HG03460 (cell line): ENCODE measurements around the gene PDE3A.

Experiments used
- ATAC-seq: cut with Tn5 transposase; IDR thresholded peaks from one replicate; pipeline ENCODE4 v1.9.1; 2021; ENCODE audit not compliant: unreplicated experiment

Gene PDE3A

DNA sequence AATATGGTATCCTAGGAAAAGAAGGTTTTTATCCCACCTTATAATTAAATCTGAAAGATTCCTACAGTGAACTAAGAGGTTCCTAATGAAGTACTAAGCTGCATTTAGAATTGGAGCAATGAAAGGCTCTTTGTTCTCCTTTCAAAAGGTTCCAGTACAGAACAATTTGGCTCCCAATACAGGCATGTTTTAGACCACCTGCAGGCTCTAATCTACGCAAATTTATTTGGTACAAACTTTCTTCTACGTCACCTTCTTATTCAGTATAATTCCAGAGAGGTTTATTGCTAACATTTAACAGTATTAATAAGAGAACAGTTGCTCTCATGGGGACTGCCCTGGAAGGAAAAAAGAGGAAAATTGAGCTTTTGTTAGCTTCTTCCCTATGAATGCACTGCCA lies 289.2 kb downstream of the PDE3A start:
- no peak for ATAC-seq

DNA sequence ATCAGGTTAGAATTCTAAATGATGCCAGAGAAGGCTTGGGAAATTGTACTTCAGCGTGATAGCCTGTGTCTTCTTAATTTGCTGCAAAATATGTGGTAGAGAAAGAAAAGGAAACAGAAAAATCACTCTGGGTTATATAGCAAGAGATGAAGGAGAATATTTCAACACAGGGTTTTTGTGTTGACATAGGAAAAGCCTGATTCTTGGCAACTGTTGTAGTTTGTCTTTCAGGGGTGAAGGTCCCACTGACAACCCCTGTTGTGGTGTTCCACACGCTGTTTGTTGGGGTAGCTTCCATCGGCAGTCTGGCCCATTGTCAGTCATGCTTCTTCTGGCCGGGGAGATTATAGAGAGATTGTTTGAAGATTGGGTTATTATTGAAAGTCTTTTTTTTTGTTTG lies 313.0 kb downstream of the PDE3A start:
- ATAC-seq: no peak

DNA sequence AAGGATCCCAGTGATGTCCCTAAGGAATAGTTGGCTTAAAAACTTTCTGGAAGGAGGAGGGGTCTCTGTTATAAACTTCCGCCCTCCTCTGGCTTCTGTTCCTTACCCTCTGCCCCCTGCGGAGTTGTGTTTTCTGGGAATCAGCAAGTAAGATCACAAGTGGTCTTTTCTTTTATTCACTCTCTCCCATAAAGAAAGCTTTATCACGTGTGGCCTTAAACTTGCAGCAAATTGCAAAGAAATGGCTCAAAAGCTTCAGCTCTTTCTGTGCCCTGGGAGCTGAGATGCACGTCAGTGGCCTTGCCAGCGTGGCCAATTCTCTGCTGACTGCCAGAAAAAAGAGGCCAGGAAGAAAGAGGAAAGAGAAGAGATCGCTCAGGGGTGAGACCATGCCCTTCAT lies 326.9 kb downstream of the PDE3A start, which contains the start of gene SLCO1C1:
Gene SLCO1C1 (plus strand): TSS at position 101 of the 400 bp plus-strand sequence. CDS start 4,245 bp downstream, outside the sequence.
- no peak for ATAC-seq

DNA sequence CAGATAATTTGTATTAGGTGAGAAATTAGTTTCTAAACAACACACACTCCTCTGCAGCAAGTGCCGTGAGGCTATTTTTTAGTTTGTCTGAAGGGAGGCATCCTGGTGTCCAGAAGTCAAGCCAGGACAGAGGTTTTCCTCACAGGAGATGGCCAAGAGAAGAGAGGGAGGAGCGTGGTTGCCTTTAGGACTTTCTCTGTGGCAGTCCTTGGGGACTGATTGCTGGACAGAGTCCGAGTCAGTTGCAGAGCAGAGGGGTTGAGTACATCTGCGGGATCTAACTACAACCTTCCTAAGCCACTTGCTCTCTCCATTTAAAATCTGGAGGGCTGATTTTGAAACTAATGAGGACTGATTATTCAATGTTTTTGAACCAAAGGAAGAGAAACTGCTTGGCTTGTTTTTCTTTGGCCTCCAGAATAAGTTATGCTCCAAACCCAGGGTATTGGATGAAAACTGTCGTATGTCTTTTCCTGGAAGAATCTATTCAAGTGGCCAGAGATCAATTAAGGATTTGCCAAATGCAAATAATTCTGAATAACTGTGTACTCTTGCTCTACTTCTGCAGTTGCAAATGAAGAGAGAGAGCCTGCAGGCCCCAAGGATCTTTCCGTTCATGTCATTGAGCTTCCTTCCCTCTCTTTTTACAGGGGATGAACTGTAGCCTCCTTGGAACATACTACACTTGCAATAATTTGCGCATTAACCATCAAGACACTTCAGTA lies 328.0 kb downstream of the PDE3A start:
- ATAC-seq: no peak

DNA sequence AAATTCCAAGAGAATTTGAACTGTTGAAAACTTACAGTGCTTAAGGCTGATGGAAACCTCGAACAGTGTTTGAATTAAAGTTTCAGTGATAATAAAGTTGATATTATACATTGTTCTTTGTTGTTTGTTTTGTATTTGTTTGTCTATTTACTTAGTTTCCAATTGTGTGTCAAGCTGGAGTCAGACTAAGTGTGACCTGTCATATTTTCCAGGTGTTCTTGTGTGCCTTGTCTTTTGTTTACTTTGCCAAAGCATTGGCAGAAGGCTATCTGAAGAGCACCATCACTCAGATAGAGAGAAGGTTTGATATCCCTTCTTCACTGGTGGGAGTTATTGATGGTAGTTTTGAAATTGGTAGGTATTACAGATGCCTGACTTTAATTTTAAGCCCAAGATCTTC lies 332.8 kb downstream of the PDE3A start:
- no peak for ATAC-seq

DNA sequence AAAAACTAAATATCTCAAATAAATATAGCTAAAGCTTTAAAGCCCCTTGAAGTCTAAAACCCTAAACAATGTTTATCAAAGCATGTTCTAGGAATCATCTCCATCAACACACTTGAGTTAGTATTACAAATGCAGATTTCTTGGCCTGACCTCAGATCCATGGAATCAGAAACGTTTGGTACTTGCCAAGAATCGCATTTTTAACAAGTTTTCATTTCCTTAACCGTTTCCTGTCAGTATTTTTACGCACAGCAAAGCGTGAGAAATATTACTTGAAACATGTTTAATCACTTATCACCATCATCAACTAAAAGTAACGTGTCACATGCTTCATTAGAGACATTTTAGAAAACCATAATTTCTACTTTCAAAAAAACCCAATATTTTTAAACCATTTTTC lies 336.5 kb downstream of the PDE3A start:
- no peak for ATAC-seq

DNA sequence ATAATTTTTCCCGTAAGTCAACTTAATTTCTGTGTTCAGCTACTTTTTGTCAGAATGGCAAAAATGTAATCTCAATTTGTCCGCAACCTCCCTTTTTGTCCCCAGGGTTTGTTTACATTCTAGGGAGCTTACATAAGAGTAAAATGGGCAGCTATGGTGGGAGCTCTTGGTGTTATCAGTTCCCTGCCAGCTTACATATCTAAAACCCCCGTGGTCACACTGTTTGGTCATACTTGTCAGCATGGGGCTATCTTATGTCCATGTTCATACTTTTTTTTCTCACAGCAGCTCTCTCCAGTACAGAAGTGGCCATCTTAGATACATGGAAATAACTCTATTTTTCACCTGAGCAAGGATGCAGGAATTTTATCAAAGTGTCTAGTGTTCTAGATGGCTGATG lies 343.5 kb downstream of the PDE3A start:
- no peak for ATAC-seq

DNA sequence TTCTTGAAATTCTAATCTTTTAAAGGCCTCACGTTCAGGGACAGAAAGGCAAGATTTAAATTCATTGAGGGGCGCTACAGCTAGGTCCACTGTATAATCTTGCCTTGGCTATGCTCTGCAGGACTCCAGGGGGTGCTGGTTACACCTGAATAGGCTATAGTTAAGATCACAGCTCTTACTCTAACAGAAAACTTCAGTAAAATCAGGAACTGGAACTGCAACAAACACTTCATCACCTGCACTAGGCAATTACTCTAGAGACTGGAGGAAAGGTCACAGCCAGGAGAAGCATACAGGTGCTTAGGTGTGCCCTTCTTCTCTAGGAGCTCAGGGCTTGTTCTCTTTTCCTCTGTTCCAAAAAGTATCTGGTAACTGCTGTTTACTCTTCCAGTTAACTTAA lies 347.7 kb downstream of the PDE3A start:
- no peak for ATAC-seq

DNA sequence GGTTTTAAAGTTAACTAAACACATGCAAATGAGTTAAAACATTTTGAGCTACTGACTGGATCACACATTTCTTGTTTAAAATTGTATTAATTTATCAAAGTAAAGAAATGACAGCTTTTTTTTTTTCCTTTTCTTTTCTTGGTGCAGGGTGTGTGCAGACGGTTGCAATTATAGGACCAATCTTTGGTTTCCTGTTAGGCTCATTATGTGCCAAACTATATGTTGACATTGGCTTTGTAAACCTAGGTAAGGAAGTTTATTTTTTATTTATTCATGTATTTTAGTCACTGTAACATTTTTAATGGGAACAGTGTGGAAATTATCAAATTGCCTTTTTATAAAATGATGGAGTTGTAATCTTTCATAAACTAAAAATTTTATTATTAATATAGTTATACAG lies 348.6 kb downstream of the PDE3A start:
- no peak for ATAC-seq

DNA sequence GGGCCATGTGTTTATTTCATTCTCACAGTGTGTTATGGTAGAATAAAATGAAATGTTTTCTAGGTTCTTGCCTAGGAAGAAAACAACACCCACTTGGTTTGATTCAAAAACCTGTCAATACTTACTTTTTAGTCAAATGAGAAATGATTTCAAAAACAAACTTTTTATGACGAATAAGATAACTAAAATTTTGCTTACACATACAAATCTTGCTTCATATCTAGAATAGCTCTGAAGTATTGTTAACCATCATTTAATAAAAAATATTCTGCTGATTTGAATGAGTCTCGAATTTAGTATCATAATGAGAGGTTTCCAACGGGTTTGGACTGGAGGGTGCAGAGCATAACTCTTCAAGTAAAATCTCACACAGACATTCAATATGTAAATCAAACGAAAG lies 350.0 kb downstream of the PDE3A start:
- no peak for ATAC-seq

DNA sequence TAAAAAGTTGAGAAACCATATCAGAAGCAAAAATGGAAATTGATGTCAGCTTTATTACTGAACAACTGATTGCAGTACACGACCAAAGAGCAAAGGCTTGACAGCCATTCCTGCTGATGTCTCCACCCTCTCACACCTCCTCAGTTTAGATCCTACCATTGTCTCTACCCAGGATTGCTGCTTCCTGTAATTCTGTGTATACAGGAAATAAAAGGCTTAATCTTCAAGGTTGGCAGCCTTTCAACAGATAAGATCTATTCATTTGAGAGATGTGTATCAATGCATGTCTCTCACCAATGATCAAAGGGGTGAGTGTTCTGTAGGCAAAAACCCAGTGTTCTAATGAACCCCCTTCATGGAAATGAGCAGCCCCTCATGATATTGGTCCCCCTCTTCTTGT lies 353.8 kb downstream of the PDE3A start:
- ATAC-seq: no peak

DNA sequence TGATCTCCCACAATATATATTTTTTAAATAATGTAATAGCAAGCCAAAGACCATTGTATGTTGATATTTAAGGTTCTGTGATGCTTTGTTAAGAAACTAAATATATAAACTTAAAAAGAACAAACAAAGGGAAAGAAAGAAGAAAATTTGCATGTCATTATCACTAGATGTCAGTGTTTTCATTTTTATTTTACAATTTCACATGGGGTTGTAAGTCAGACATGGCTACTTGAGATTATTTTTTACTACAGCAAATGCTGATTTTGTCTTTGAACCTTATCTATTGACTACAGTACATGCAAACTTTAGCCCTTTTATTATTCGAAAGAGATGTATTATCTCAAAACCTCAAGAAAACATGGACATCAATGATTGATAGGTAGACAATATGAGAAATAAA lies 362.9 kb downstream of the PDE3A start:
- no peak for ATAC-seq
